OCI-LY7 (cell line): Measurements from ENCODE around the gene NOCT. TPM values are rescaled to one million over a fixed set of nuclear protein-coding genes. Genes with fewer than 3 reads are reported as not detected.

Source experiments
- small RNA-seq: library from RNA; depleted of rRNA; stranded (forward); fragments of <200 nt; gene quantifications from one replicate; pipeline ENCODE3, GENCODE V24; 2014
- total RNA-seq, 2 experiments: library from RNA; depleted of rRNA in 1 of 2; stranded (reverse); fragments of >200 nt in 1 of 2; shearing (Covaris generic) in 1 of 2; gene quantifications; 2 replicates each; pipeline ENCODE4 v1.2.3, GENCODE V29; 2014 to 2022

NOCT gene
- total RNA-seq, 2 experiments from 2014 or later, result 17.8 to 22.8 TPM

Small RNA genes lying within 50 kb of the gene (small RNA-seq; reads per million reads assigned to genes)
- not detected for gene RNU6-531P

Other genes with a start within 250 kb of the NOCT start
- 49.1 and 49.6 TPM in 2 replicates for gene ELF2, start 161.4 kb downstream of the NOCT start, total RNA-seq (2014; rRNA removed; shearing (Covaris generic))
- 57.0 and 62.0 TPM in 2 replicates for gene ELF2, start 161.4 kb downstream of the NOCT start, total RNA-seq (2022)